Left ventricle myocardium inferior (tissue), 1 donor: ENCODE measurements around the gene TSPAN9. TPM values are rescaled to one million over a fixed set of nuclear protein-coding genes. Genes with fewer than 3 reads are reported as not detected.
A peak's percentile ranks its signal among the peaks of the same experiment; 100 is the strongest.
"Not testable (repeated sequence)": the region's sequence is repeated elsewhere in the genome, so short reads cannot be mapped to it uniquely, and the experiment has no call there.

Source experiments
- DNase-seq: peaks from one replicate; pipeline ENCODE4 v3.0.0-alpha.2; 2020
- H3K27ac ChIP-seq: fragments of 200-600 bp; replicated peaks from 2 replicates; pipeline ENCODE4 v1.8.0; 2021
- H3K27me3 ChIP-seq: fragments of 200-600 bp; 2 replicates; pipeline ENCODE4 v1.8.0; 2021; ENCODE audit warnings: low read depth
- H3K36me3 ChIP-seq: fragments of 200-600 bp; 2 replicates; pipeline ENCODE4 v1.8.0; 2021
- H3K4me1 ChIP-seq: fragments of 200-600 bp; 2 replicates; pipeline ENCODE4 v1.8.0; 2021
- H3K4me3 ChIP-seq: fragments of 200-600 bp; 2 replicates; pipeline ENCODE4 v1.8.0; 2021; ENCODE audit warnings: mild to moderate bottlenecking, moderate library complexity
- H3K9me3 ChIP-seq: fragments of 200-600 bp; replicated peaks from 2 replicates; pipeline ENCODE4 v1.8.0; 2021
- CTCF ChIP-seq: fragments of 200-600 bp; IDR thresholded peaks from 2 replicates; pipeline ENCODE4 v1.8.0; 2021; ENCODE audit warnings: antibody characterized with exemption, mild to moderate bottlenecking, borderline replicate concordance
- intact Hi-C: fragments of 100-400 bp; cut with micrococcal nuclease; formaldehyde crosslinking; loops from one replicate; pipeline ENCODE4 v1.11.0; 2022
- total RNA-seq: library from RNA; stranded (reverse); fragmentation: NEBNext Ultra II Directional; extraction: Animal tissue kit (Norgen Biotek cat#: 25700); gene quantifications from one replicate; pipeline ENCODE4 v1.2.1, GENCODE V29; 2021
- donor health status: DM: no; HTN: yes; CAD: no; lungs with severe emphysema.

TSPAN9 gene
- total RNA-seq, 1 donor from 2014 or later, result 305 TPM

GRCh38 chr12:3061501-3062215 lies 15.5 kb upstream of the TSPAN9 start:
- intact Hi-C loops, result no loop called here
- no peaks in the 10 kb centered on the region for H3K36me3 ChIP-seq
- peaks cover 15% of the 10 kb centered on the region for H3K9me3 ChIP-seq
- DNase-seq, result no peak
- no peaks in the 10 kb centered on the region for H3K27me3 ChIP-seq
- H3K27ac ChIP-seq, result no peak overlapping the region
- no peak overlapping the region for H3K4me3 ChIP-seq
- TF ChIP-seq CTCF, result no peak
- no peaks in the 10 kb centered on the region for H3K4me1 ChIP-seq

GRCh38 chr12:3065300-3065699 lies 11.9 kb upstream of the TSPAN9 start:
- intact Hi-C loops, result no loop called here
- Histone ChIP-seq H3K36me3 (no peaks in the 10 kb centered on the region), H3K9me3 (peaks cover 15% of the 10 kb centered on the region), H3K4me1 (peaks cover 13% of the 10 kb centered on the region), H3K4me3 (no peak overlapping the region), H3K27ac (no peak overlapping the region), H3K27me3 (no peaks in the 10 kb centered on the region)
- TF ChIP-seq CTCF, result no peak
- no peak for DNase-seq

- DNase-seq, H3K36me3 ChIP-seq, H3K27ac ChIP-seq, H3K27me3 ChIP-seq, intact Hi-C loops, H3K4me3 ChIP-seq: not testable (repeated sequence)
- H3K9me3 ChIP-seq, result peaks cover 15% of the 10 kb centered on the region
- peaks cover 18% of the 10 kb centered on the region for H3K4me1 ChIP-seq
Observed at GRCh38 chr12:3065846-3066245, 11.3 kb upstream of the TSPAN9 start.

- no peak overlapping the region for H3K4me3 ChIP-seq
- peaks cover 2% of the 10 kb centered on the region for H3K9me3 ChIP-seq
- intact Hi-C loops, result no loop called here
- no peaks in the 10 kb centered on the region for H3K36me3 ChIP-seq
- TF ChIP-seq CTCF, result no peak
- DNase-seq, result no peak
- no peaks in the 10 kb centered on the region for H3K27me3 ChIP-seq
- peaks cover 36% of the 10 kb centered on the region for H3K4me1 ChIP-seq
- no peak overlapping the region for H3K27ac ChIP-seq
Observed at GRCh38 chr12:3069714-3070113, 7.5 kb upstream of the TSPAN9 start.

- intact Hi-C loops, result no loop called here
- no peak overlapping the region for H3K4me3 ChIP-seq
- TF ChIP-seq CTCF, result no peak
- peak overlapping the region; percentile 47 for H3K27ac ChIP-seq
- H3K9me3 ChIP-seq, result no peaks in the 10 kb centered on the region
- peaks cover 41% of the 10 kb centered on the region for H3K4me1 ChIP-seq
- H3K36me3 ChIP-seq, result no peaks in the 10 kb centered on the region
- DNase-seq, result no peak
- no peaks in the 10 kb centered on the region for H3K27me3 ChIP-seq
Observed at GRCh38 chr12:3071107-3071506, 6.1 kb upstream of the TSPAN9 start.

GRCh38 chr12:3071710-3072109 lies 5.5 kb upstream of the TSPAN9 start:
- intact Hi-C loops, result no loop called here
- TF ChIP-seq CTCF, result no peak
- no peak overlapping the region for H3K27ac ChIP-seq
- no peak overlapping the region for H3K4me3 ChIP-seq
- H3K4me1 ChIP-seq, result peaks cover 47% of the 10 kb centered on the region
- H3K36me3 ChIP-seq, result no peaks in the 10 kb centered on the region
- no peaks in the 10 kb centered on the region for H3K27me3 ChIP-seq
- DNase-seq, result no peak
- no peaks in the 10 kb centered on the region for H3K9me3 ChIP-seq
